Measurements from ENCODE around the gene PALLD. TPM values are rescaled to one million over a fixed set of nuclear protein-coding genes. Genes with fewer than 3 reads are reported as not detected.

PALLD gene
- total and polyA plus RNA-seq, 12 donors = 30.3 to 203 (median 90.5) TPM

DNA sequence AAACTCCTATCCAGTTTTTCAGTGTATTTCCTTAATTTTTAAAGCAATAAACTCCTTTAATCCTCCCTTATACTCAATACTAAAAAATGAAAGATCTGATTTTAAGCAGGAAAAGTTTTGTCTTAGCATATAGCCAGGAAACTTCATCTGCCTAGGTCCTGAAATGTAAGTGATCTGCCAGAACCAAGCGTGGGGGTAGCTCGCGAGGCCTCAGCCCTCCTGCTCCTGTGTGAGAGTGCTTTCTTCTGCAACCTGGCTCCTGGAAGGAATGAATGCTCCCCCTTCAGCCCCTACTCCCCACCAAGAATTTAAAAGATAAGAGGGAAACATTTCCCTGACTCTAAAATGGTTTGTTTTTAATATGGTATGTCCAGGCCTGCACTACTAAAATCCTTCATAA lies 353.1 kb downstream of the PALLD start:
- no peak for DNase-seq
- Histone ChIP-seq H3K4me3 (no peak overlapping the region), H3K36me3 (replicated peaks in 1 of 2) (no peaks in the 10 kb centered on the region), H3K9me3 (replicated peaks in 1 of 3) (no peaks in the 10 kb centered on the region), H3K27ac (peak overlapping the region in 3 of 5 donors; percentile 20 to 85 (median 24)), H3K4me1 (replicated peaks in 1 of 2) (peaks cover 16 to 54% of the 10 kb centered on the region in 2 donors), H3K27me3 (no peaks in the 10 kb centered on the region)
- intact Hi-C loops (cut with DNase I) = no loop called here
- WGBS, 4 donors = 81 to 94% (median 92%) methylated on average over 3 of the region's 3 CpGs
- TF ChIP-seq, protein P1, sequence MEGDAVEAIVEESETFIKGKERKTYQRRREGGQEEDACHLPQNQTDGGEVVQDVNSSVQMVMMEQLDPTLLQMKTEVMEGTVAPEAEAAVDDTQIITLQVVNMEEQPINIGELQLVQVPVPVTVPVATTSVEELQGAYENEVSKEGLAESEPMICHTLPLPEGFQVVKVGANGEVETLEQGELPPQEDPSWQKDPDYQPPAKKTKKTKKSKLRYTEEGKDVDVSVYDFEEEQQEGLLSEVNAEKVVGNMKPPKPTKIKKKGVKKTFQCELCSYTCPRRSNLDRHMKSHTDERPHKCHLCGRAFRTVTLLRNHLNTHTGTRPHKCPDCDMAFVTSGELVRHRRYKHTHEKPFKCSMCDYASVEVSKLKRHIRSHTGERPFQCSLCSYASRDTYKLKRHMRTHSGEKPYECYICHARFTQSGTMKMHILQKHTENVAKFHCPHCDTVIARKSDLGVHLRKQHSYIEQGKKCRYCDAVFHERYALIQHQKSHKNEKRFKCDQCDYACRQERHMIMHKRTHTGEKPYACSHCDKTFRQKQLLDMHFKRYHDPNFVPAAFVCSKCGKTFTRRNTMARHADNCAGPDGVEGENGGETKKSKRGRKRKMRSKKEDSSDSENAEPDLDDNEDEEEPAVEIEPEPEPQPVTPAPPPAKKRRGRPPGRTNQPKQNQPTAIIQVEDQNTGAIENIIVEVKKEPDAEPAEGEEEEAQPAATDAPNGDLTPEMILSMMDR (IDR thresholded peaks at IDR 0.05) = no peak
- no peak for TF ChIP-seq POLR2A (IDR thresholded peaks at IDR 0.05)

DNA sequence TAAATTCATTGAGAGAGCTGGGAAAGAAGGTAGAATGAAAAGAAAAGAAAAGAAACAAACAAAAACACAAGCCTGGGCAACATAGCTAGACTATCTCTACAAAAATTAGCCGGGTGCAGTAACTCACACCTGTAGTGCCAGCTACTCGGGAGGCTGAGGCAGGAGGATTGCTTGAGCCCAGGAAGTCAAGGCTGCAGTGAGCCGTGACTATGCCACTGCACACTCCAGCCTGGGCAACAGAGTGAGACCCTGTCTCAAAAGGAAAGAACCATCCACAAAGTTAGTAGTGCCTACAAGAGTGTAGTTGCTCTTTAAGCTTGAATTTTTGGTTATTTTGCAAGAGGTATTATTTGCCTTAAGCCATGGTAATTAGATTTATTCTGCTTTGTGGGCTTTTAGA lies 355.5 kb downstream of the PALLD start:
- Histone ChIP-seq H3K36me3 (replicated peaks in 1 of 2) (no peaks in the 10 kb centered on the region), H3K27me3 (no peaks in the 10 kb centered on the region), H3K4me1 (replicated peaks in 1 of 2) (peaks cover 21 to 66% of the 10 kb centered on the region in 2 donors), H3K27ac (peak overlapping the region in 2 of 5 donors; percentile 7 to 15), H3K4me3 (no peak overlapping the region), H3K9me3 (replicated peaks in 1 of 3) (no peaks in the 10 kb centered on the region)
- TF ChIP-seq POLR2A (IDR thresholded peaks at IDR 0.05) = no peak
- TF ChIP-seq, protein P1 (IDR thresholded peaks at IDR 0.05) = no peak
- 90 to 92% (median 92%) methylated on average over 3 of the region's 3 CpGs for WGBS, 4 donors
- DNase-seq = no peak
- intact Hi-C loops (cut with DNase I) = no loop called here

DNA sequence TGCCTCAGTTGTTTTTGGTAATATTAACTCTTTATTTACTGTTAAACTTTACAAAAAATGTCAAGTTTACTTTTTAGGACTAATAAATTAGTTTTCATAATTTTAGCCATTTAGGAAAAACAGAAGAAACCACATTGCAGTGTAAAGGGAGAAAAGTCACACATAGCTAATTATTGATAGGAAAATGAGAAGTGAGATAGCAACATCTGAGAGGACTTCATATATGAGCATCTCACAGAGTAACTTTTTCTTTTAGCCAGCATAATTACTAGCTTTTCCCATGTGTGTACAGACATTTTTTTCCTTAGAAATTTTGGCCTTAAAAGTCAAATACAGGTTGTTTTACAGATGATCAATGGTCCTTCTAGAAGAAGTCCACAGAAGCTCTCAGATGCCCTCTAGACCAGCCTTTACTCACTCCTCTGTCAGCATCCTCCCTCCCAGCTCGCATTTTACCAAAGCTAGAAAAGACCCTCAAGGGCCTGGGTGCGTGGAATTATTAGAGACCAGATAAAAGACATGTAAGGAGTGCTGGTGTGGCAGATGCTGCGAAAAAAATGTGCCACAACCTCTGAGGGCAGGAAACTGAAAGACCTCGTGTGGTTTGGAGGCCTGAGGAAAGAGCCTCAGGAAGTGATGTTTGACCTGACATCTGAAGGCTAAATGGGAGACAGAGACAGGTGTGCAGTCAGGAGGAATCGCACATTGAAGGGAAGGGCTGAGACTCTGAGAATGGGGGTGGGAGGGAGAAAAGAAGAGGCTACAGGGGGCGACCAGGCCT lies 356.3 kb downstream of the PALLD start:
- no peak for DNase-seq
- Histone ChIP-seq H3K36me3 (replicated peaks in 1 of 2) (no peaks in the 10 kb centered on the region), H3K9me3 (replicated peaks in 1 of 3) (no peaks in the 10 kb centered on the region), H3K4me3 (no peak overlapping the region), H3K27me3 (no peaks in the 10 kb centered on the region), H3K4me1 (replicated peaks in 1 of 2) (peaks cover 21 to 67% of the 10 kb centered on the region in 2 donors), H3K27ac (peak overlapping the region in 2 of 5 donors; percentile 49 to 74)
- TF ChIP-seq, protein P1 (IDR thresholded peaks at IDR 0.05) = no peak
- no peak for TF ChIP-seq POLR2A (IDR thresholded peaks at IDR 0.05)
- intact Hi-C loops (cut with DNase I) = no loop called here
- 75 to 79% (median 77%) methylated on average over 6 of the region's 6 CpGs for WGBS, 4 donors

DNA sequence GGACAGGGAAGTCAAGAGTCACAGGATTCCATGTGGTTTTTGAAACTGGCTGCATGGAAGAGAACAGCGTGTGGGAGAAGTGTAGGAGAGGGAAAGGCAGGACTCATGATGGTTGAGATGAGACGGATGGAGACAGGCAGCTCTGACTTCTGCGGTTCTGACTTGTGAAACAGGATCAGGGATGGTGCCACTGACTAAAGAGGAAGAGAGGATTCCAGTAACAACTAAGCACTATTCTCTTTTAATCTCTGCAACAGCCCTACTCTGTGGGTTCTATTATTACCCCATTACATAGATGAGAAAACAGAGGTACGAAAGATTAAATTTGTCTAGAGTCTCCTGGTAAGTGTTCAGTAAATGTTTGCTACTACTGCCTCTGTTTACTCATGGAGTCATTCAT lies 356.9 kb downstream of the PALLD start:
- Histone ChIP-seq H3K27ac (peak overlapping the region in 2 of 5 donors; percentile 49 to 74), H3K4me1 (replicated peaks in 1 of 2) (peaks cover 15 to 66% of the 10 kb centered on the region in 2 donors), H3K4me3 (no peak overlapping the region), H3K27me3 (no peaks in the 10 kb centered on the region), H3K36me3 (replicated peaks in 1 of 2) (no peaks in the 10 kb centered on the region), H3K9me3 (replicated peaks in 1 of 3) (no peaks in the 10 kb centered on the region)
- intact Hi-C loops (cut with DNase I) = no loop called here
- no peak for TF ChIP-seq POLR2A (IDR thresholded peaks at IDR 0.05)
- TF ChIP-seq, protein P1 (IDR thresholded peaks at IDR 0.05) = no peak
- no peak for DNase-seq
- WGBS, 4 donors = 68 to 90% (median 81%) methylated on average over 4 of the region's 4 CpGs
